Neural progenitor cell (in vitro differentiated cells): ENCODE measurements around the gene INSC. TPM values are rescaled to one million over a fixed set of nuclear protein-coding genes. Genes with fewer than 3 reads are reported as not detected.

Experiments used
- DNase-seq: peaks from one replicate; pipeline ENCODE4 v3.0.0-alpha.2; 2016; ENCODE audit warnings: low spot score
- H2AFZ ChIP-seq: fragments of 200-600 bp; sonication (generic); replicated peaks from 2 replicates; pipeline ENCODE4 v1.6.1; 2016; ENCODE audit warnings: antibody characterized with exemption
- H3F3A ChIP-seq: fragments of 200-600 bp; sonication (generic); 2 replicates; pipeline ENCODE4 v1.6.1; 2016; ENCODE audit warnings: antibody characterized with exemption, low read depth
- H3K27ac ChIP-seq: fragments of 200-600 bp; sonication (generic); 2 replicates; pipeline ENCODE4 v1.5.1; 2016; ENCODE audit warnings: mild to moderate bottlenecking
- H3K27me3 ChIP-seq: fragments of 200-600 bp; sonication (generic); 2 replicates; pipeline ENCODE4 v1.6.1; 2016; ENCODE audit warnings: mild to moderate bottlenecking, moderate library complexity
- H3K36me3 ChIP-seq: fragments of 200-600 bp; sonication (generic); 2 replicates; pipeline ENCODE4 v1.5.1; 2016
- H3K4me1 ChIP-seq: fragments of 200-600 bp; sonication (generic); 2 replicates; pipeline ENCODE4 v1.6.1; 2016; ENCODE audit warnings: mixed run types
- H3K4me2 ChIP-seq: fragments of 200-600 bp; sonication (generic); 2 replicates; pipeline ENCODE4 v1.6.1; 2016
- H3K4me3 ChIP-seq: fragments of 200-600 bp; sonication (generic); 2 replicates; pipeline ENCODE4 v1.5.1; 2016
- H3K79me2 ChIP-seq: fragments of 200-600 bp; sonication (generic); 2 replicates; pipeline ENCODE4 v1.6.1; 2016; ENCODE audit warnings: low read depth
- H3K9ac ChIP-seq: fragments of 200-600 bp; sonication (generic); 2 replicates; pipeline ENCODE4 v1.6.1; 2016
- H3K9me3 ChIP-seq: fragments of 200-600 bp; sonication (generic); 2 replicates; pipeline ENCODE4 v1.5.1; 2016; ENCODE audit warnings: low read depth
- H4K20me1 ChIP-seq: fragments of 200-600 bp; sonication (generic); 2 replicates; pipeline ENCODE4 v1.6.1; 2016; ENCODE audit warnings: low read depth
- H3K27ac Mint-ChIP-seq: 3 replicates; pipeline ENCODE4 v1.8.0; 2021; ENCODE audit warnings: mixed read lengths
- H3K27me3 Mint-ChIP-seq: 2 replicates; pipeline ENCODE4 v1.8.0; 2022; ENCODE audit warnings: low read depth, mild to moderate bottlenecking, inconsistent platforms, moderate library complexity, mixed read lengths; ENCODE audit not compliant: insufficient read depth
- H3K36me3 Mint-ChIP-seq: 3 replicates; pipeline ENCODE4 v1.8.0; 2021; ENCODE audit warnings: mixed read lengths
- H3K4me1 Mint-ChIP-seq: 3 replicates; pipeline ENCODE4 v1.8.0; 2021; ENCODE audit warnings: mixed read lengths
- H3K4me3 Mint-ChIP-seq: 3 replicates; pipeline ENCODE4 v1.8.0; 2021; ENCODE audit warnings: mild to moderate bottlenecking, moderate library complexity, mixed read lengths
- H3K9me3 Mint-ChIP-seq: 3 replicates; pipeline ENCODE4 v1.8.0; 2020; ENCODE audit warnings: mixed read lengths
- CTCF ChIP-seq: fragments of 200-600 bp; sonication (generic); IDR thresholded peaks from 2 replicates; pipeline ENCODE4 v1.5.1; 2017; ENCODE audit warnings: antibody characterized with exemption, mild to moderate bottlenecking
- EZH2 ChIP-seq: fragments of 200-600 bp; sonication (generic); IDR thresholded peaks from 2 replicates; pipeline ENCODE4 v1.6.1; 2017; ENCODE audit warnings: antibody characterized with exemption, mild to moderate bottlenecking, moderate library complexity
- EZH2phosphoT487 ChIP-seq: fragments of 200-600 bp; sonication (generic); IDR thresholded peaks from 2 replicates; pipeline ENCODE4 v1.6.1; 2017; ENCODE audit warnings: antibody characterized with exemption
- total RNA-seq: library from RNA; depleted of rRNA; stranded (reverse); fragments of >200 nt; gene quantifications from 2 replicates; pipeline ENCODE4 v1.2.3, GENCODE V29; 2015; ENCODE audit warnings: low replicate concordance

Gene INSC
- total RNA-seq, 1 donor from 2014 or later, result 0.09 TPM

DNA sequence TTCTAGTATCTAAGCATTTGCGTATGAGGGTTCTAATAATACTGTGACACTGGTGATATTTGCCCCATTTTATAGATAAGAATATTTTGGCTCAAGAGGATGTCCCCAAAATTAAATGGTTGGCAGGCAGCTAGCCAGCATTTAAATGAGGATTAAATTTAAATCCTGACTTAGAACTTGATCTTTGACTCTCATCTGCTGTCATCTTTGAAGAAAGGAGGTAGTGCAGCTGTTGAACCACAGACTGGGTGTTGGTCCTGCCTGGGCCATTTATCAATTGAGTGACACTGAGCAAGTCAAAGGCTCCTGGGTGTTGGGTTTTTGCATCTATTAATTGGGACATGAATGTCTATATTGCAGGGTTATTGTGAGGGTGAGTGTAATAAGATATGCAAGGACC lies 112.3 kb downstream of the INSC start:
- Mint-ChIP-seq H3K27me3 (peaks cover 4% of the 10 kb centered on the region), H3K4me3 (no peak overlapping the region), H3K9me3 (no peaks in the 10 kb centered on the region), H3K36me3 (no peaks in the 10 kb centered on the region), H3K27ac (no peak overlapping the region), H3K4me1 (no peaks in the 10 kb centered on the region)
- Histone ChIP-seq H3K79me2 (no peaks in the 10 kb centered on the region), H3F3A (no peaks in the 10 kb centered on the region), H3K9ac (no peak overlapping the region), H2AFZ (no peak overlapping the region), H3K9me3 (no peaks in the 10 kb centered on the region), H3K4me3 (no peak overlapping the region), H3K27ac (no peak overlapping the region), H3K27me3 (no peaks in the 10 kb centered on the region), H3K4me2 (no peak overlapping the region), H4K20me1 (no peaks in the 10 kb centered on the region), H3K36me3 (no peaks in the 10 kb centered on the region), H3K4me1 (peaks cover 3% of the 10 kb centered on the region)
- TF ChIP-seq EZH2, result no peak
- TF ChIP-seq EZH2phosphoT487, result no peak
- no peak for TF ChIP-seq CTCF
- no peak for DNase-seq

GRCh38 chr11:15228331-15228849 lies 113.7 kb downstream of the INSC start:
- Mint-ChIP-seq H3K27me3 (peaks cover 4% of the 10 kb centered on the region), H3K27ac (no peak overlapping the region), H3K36me3 (no peaks in the 10 kb centered on the region), H3K9me3 (no peaks in the 10 kb centered on the region), H3K4me3 (no peak overlapping the region), H3K4me1 (no peaks in the 10 kb centered on the region)
- no peaks in the 10 kb centered on the region for H3K9me3 ChIP-seq
- DNase-seq, result no peak
- H3K79me2 ChIP-seq, result no peaks in the 10 kb centered on the region
- H3K36me3 ChIP-seq, result no peaks in the 10 kb centered on the region
- no peak overlapping the region for H3K4me2 ChIP-seq
- no peak overlapping the region for H3K27ac ChIP-seq
- H3K9ac ChIP-seq, result no peak overlapping the region
- peaks cover 3% of the 10 kb centered on the region for H3K4me1 ChIP-seq
- TF ChIP-seq EZH2 (no peak), CTCF (no peak), EZH2phosphoT487 (no peak)
- H4K20me1 ChIP-seq, result no peaks in the 10 kb centered on the region
- H3K4me3 ChIP-seq, result no peak overlapping the region
- H3K27me3 ChIP-seq, result no peaks in the 10 kb centered on the region
- no peak overlapping the region for H2AFZ ChIP-seq
- H3F3A ChIP-seq, result no peaks in the 10 kb centered on the region

- H2AFZ ChIP-seq, result no peak overlapping the region
- peaks cover 4% of the 10 kb centered on the region for H3K27me3 Mint-ChIP-seq
- H3K36me3 ChIP-seq, result no peaks in the 10 kb centered on the region
- H3K9me3 Mint-ChIP-seq, result no peaks in the 10 kb centered on the region
- H3F3A ChIP-seq, result no peaks in the 10 kb centered on the region
- no peaks in the 10 kb centered on the region for H4K20me1 ChIP-seq
- no peaks in the 10 kb centered on the region for H3K36me3 Mint-ChIP-seq
- H3K4me3 Mint-ChIP-seq, result no peak overlapping the region
- no peak overlapping the region for H3K4me3 ChIP-seq
- no peak for DNase-seq
- H3K4me2 ChIP-seq, result no peak overlapping the region
- no peaks in the 10 kb centered on the region for H3K4me1 Mint-ChIP-seq
- H3K4me1 ChIP-seq, result peaks cover 3% of the 10 kb centered on the region
- no peaks in the 10 kb centered on the region for H3K27me3 ChIP-seq
- H3K79me2 ChIP-seq, result no peaks in the 10 kb centered on the region
- H3K27ac ChIP-seq, result no peak overlapping the region
- no peak overlapping the region for H3K27ac Mint-ChIP-seq
- H3K9me3 ChIP-seq, result no peaks in the 10 kb centered on the region
- TF ChIP-seq EZH2, result no peak
- no peak for TF ChIP-seq EZH2phosphoT487
- no peak for TF ChIP-seq CTCF
- no peak overlapping the region for H3K9ac ChIP-seq
These were observed 114.3 kb downstream of the INSC start for GRCh38 chr11:15229069-15229468.
